ENCODE data around the gene MAB21L4. TPM values are rescaled to one million over a fixed set of nuclear protein-coding genes. Genes with fewer than 3 reads are reported as not detected.

The MAB21L4 gene
- total and polyA plus RNA-seq, 7 donors, result 1.2 to 17.6 (median 1.7) TPM; not detected in 4

DNA sequence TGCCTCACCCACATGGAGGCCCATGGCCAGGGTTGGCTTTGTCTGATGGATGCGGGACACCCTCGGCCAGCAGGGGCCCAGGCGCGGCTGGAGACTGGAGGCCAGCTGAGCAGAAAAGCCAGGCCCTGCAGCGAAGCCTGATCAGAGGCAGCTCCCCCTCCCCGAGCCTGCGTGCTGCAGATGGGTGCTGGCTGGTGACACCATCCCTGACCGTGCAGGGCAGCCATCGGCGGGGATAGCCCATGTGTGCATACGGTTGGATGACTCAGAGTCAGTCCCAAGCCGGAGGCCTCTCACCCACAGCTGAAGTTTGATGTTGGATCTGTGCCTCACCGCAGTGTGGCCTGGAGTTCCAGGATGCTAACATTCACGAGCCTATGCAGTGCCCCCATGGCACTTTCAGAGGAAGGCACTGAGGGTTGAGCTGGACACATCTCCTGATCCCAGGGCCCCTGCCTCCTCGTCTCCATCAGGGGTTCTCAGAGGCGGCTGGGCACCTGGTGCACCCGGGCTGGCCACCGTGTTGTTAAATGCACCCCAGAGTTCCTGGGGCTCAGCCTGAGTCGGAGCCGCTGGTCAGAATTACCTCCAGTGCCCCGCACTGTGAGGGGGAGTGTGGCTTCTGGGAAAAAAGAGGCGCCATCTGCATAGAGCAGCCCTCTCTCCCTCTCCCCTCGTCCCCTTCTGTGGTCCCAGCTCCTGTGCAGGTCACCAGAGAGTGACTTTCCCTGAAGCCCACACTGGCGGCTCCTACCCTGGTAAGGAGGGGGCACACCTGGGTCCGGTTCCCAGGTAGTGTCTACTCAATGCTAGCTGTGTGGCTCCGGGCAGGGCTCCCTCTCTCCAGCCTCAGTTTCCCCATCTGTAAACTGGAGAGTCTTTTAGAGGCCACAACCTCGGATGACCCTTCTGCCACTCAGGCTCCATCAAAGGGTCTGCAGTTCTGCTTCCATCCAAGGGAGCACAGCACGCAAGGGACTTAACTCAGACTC lies 56.5 kb downstream of the MAB21L4 start:
- no peak overlapping the region for H3K27ac ChIP-seq
- TF ChIP-seq POLR2AphosphoS5 (IDR thresholded peaks at IDR 0.05), result no peak
- intact Hi-C loops (cut with DNase I), result loop anchor here (10.0 kb wide), 1 partner anchor 275 kb away; the partner anchor contains the start of genes DUSP28 and RNPEPL1
- H3K36me3 ChIP-seq, result no peaks in the 10 kb centered on the region
- WGBS, 2 donors, result 85 to 86% methylated on average over 28 of the region's 28 CpGs
- no peaks in the 10 kb centered on the region for H3K9me3 ChIP-seq
- H3K27me3 ChIP-seq, result peaks cover 0 to 20% (median 15%) of the 10 kb centered on the region in 3 donors
- H3K4me1 ChIP-seq, result peaks cover 0 to 7% (median 0%) of the 10 kb centered on the region in 4 donors
- H3K4me3 ChIP-seq, result no peak overlapping the region
- DNase-seq, result no peak

DNA sequence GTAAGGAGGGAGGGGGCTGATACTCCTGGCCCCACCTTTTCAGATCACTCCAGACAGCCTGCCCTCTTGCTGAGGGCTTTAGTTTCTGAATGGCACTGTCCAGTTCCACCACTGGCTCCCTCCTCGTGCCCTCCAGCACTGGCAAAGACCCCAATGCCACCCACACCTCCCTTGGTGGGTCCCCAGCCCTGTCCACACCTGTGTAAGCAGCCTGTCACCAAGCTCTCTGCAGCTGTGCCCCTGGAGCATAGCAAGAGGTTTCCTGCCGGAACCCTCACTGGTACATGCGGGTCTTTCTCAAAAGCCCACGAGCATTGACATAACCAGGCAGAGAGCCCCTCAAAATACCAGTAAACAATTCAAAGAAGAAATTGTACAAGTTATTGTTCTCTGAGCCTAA lies 58.3 kb downstream of the MAB21L4 start:
- Histone ChIP-seq H3K36me3 (no peaks in the 10 kb centered on the region), H3K9me3 (no peaks in the 10 kb centered on the region), H3K27ac (no peak overlapping the region), H3K27me3 (peaks cover 0 to 20% (median 15%) of the 10 kb centered on the region in 3 donors), H3K4me3 (no peak overlapping the region), H3K4me1 (peaks cover 0 to 8% (median under 1%) of the 10 kb centered on the region in 4 donors)
- intact Hi-C loops (cut with DNase I), result loop anchor here (10.0 kb wide), 1 partner anchor 273 kb away; the partner anchor contains the start of genes DUSP28 and RNPEPL1
- WGBS, 2 donors, result 60 to 67% methylated on average over 4 of the region's 4 CpGs
- DNase-seq, result no peak
- no peak for TF ChIP-seq POLR2AphosphoS5 (IDR thresholded peaks at IDR 0.05)
- TF ChIP-seq, protein P1, sequence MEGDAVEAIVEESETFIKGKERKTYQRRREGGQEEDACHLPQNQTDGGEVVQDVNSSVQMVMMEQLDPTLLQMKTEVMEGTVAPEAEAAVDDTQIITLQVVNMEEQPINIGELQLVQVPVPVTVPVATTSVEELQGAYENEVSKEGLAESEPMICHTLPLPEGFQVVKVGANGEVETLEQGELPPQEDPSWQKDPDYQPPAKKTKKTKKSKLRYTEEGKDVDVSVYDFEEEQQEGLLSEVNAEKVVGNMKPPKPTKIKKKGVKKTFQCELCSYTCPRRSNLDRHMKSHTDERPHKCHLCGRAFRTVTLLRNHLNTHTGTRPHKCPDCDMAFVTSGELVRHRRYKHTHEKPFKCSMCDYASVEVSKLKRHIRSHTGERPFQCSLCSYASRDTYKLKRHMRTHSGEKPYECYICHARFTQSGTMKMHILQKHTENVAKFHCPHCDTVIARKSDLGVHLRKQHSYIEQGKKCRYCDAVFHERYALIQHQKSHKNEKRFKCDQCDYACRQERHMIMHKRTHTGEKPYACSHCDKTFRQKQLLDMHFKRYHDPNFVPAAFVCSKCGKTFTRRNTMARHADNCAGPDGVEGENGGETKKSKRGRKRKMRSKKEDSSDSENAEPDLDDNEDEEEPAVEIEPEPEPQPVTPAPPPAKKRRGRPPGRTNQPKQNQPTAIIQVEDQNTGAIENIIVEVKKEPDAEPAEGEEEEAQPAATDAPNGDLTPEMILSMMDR (IDR thresholded peaks at IDR 0.05), result no peak
- no peak for TF ChIP-seq POLR2A (IDR thresholded peaks at IDR 0.05)
- no peak for TF ChIP-seq EP300 (IDR thresholded peaks at IDR 0.05)

DNA sequence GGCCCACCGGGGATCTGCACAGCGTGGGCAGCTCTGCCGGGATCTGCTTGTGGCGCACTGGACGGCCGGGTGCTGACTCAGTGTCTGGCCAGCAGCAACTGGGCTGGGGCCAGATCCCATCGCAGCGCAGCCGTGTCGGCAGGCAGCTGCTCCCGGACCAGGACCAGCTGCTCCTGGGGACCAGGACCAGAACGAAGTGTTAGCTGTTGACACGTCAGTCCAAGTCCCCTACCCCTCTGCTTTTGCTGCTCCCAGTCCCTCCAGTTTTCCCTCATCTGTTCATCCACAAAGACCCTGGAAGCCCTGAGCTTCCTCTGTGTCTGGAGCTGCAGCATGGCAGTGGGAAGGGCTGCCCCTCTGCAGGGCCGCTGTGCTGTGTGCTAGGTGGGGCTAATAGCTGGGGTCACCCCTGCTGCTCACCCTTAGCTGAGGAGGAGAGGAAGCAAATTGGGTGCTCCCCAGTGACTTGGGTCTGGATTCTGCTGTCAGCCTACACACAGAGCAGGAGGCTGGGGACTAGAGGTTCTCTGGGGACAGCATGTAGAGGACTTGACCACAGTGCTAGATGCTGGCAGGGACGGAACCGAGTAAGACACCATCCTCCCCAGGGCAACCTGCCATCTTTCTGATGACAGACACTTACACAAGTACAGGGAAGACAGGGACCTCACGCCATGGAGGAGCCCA lies 59.0 kb downstream of the MAB21L4 start:
- DNase-seq, result peak; percentile 81
- no peak for TF ChIP-seq POLR2AphosphoS5 (IDR thresholded peaks at IDR 0.05)
- TF ChIP-seq, protein P1 (IDR thresholded peaks at IDR 0.05), result no peak
- no peak for TF ChIP-seq POLR2A (IDR thresholded peaks at IDR 0.05)
- no peak for TF ChIP-seq EP300 (IDR thresholded peaks at IDR 0.05)
- intact Hi-C loops (cut with DNase I), result loop anchor here (10.0 kb wide), 1 partner anchor 272 kb away; the partner anchor contains the start of genes DUSP28 and RNPEPL1
- Histone ChIP-seq H3K36me3 (no peaks in the 10 kb centered on the region), H3K9me3 (no peaks in the 10 kb centered on the region), H3K4me3 (no peak overlapping the region), H3K4me1 (peaks cover 0 to 13% (median 7%) of the 10 kb centered on the region in 4 donors), H3K27ac (no peak overlapping the region), H3K27me3 (peaks cover 0 to 15% (median 15%) of the 10 kb centered on the region in 3 donors)
- 73 to 74% methylated on average over 17 of the region's 17 CpGs for WGBS, 2 donors

Other genes starting within 250 kb of the MAB21L4 start
- gene AQP12B, start 213.3 kb downstream of the MAB21L4 start, total RNA-seq, result not detected
- gene AQP12B, start 213.3 kb downstream of the MAB21L4 start, polyA plus RNA-seq, result 1 to 10 TPM in 2 of 3 donors, not detected in 1; 1.2 to 5.5 TPM
- not detected for gene AQP12A, start 204.3 kb downstream of the MAB21L4 start, total RNA-seq
- gene AQP12A, start 204.3 kb downstream of the MAB21L4 start, polyA plus RNA-seq, result 1 to 10 TPM in 2 of 3 donors, not detected in 1; 3.0 to 7.4 TPM
- gene KIF1A, start 75.9 kb downstream of the MAB21L4 start, total RNA-seq, result 1 to 10 TPM; 1.3 to 9.7 (median 7.6) TPM
- 1 to 10 TPM in 1 of 3 donors, under 1 TPM in 2; under 0.01 to 4.4 (median under 0.01) TPM for gene KIF1A, start 75.9 kb downstream of the MAB21L4 start, polyA plus RNA-seq
- not detected for gene AGXT, start 27.3 kb downstream of the MAB21L4 start, total RNA-seq
- 1 to 10 TPM in 2 of 3 donors, under 1 TPM in 1; 0.60 to 2.4 (median 1.6) TPM for gene AGXT, start 27.3 kb downstream of the MAB21L4 start, polyA plus RNA-seq
- gene CROCC2, start 10.2 kb upstream of the MAB21L4 start, total RNA-seq, result not detected
- gene CROCC2, start 10.2 kb upstream of the MAB21L4 start, polyA plus RNA-seq, result under 1 TPM in 2 of 3 donors, not detected in 1; under 0.01 to 0.09 TPM
- gene SNED1, start 102.5 kb upstream of the MAB21L4 start, total RNA-seq, result 10 to 100 TPM in 3 of 4 donors, 1 to 10 TPM in 1; 8.3 to 37.1 (median 17.0) TPM
- 1 to 10 TPM in 2 of 3 donors, under 1 TPM in 1; 0.69 to 6.3 (median 3.0) TPM for gene SNED1, start 102.5 kb upstream of the MAB21L4 start, polyA plus RNA-seq
- gene MTERF4, start 206.1 kb upstream of the MAB21L4 start, total RNA-seq, result 10 to 100 TPM; 18.9 to 47.9 (median 33.2) TPM
- 10 to 100 TPM; 27.0 to 40.2 (median 29.1) TPM for gene MTERF4, start 206.1 kb upstream of the MAB21L4 start, polyA plus RNA-seq

Data from sigmoid colon (tissue), 7 donors.